Pancreas (tissue), 10 donors: ENCODE results near the gene HELZ. TPM values are rescaled to one million over a fixed set of nuclear protein-coding genes. Genes with fewer than 3 reads are reported as not detected.
"Not testable (repeated sequence)": the region's sequence is repeated elsewhere in the genome, so short reads cannot be mapped to it uniquely, and the experiment has no call there.

Source experiments
- ATAC-seq, 4 donors: fragments of 200-7000 bp; cut with Tn5 transposase; one replicate each; pipeline versions ENCODE4 v1.8.0 to v1.9.1; 2020; ENCODE audit warnings: mild to moderate bottlenecking in 4 of 4, moderate library complexity in 4 of 4
- DNase-seq, 6 donors: peaks; one replicate each; pipeline ENCODE4 v3.0.0-alpha.2; 2020
- FAIRE-seq: peaks from 2 replicates; lab custom pipeline; 2012; peaks lifted over from hg19 to GRCh38; lab: Jason Lieb, UNC
- H3K27ac ChIP-seq, 4 donors: fragments of 200-600 bp; sonication (generic); 1 replicate in 3 of 4; 2 replicates in 1 of 4; pipeline versions ENCODE4 v1.5.0 to v1.8.0; 2020
- H3K27me3 ChIP-seq, 4 donors: fragments of 200-600 bp; one replicate each; pipeline ENCODE4 v1.8.0; 2021
- H3K36me3 ChIP-seq, 3 donors: fragments of 200-600 bp; sonication (generic) in 1 of 3; one replicate each; pipeline versions ENCODE4 v1.5.0 to v1.8.0; 2020 to 2021
- H3K4me1 ChIP-seq, 3 donors: fragments of 200-600 bp; one replicate each; pipeline ENCODE4 v1.8.0; 2021
- H3K4me3 ChIP-seq, 4 donors: fragments of 200-600 bp; sonication (generic) in 2 of 4; one replicate each; pipeline versions ENCODE4 v1.5.0 to v1.8.0; 2020 to 2021
- H3K9me3 ChIP-seq, 4 donors: fragments of 200-600 bp; one replicate each; pipeline ENCODE4 v1.8.0; 2021
- WGBS, 2 donors: extraction: QIAGEN DNeasy Blood & Tissue Kit; methylation state at CpG; one replicate each; pipeline ENCODE4 v1.1.7; 2013; 5-methylcytosine and 5-hydroxymethylcytosine counted together
- intact Hi-C, 3 donors: fragments of 100-400 bp; cut with DNase I; formaldehyde crosslinking; loops; one replicate each; pipeline versions ENCODE4 v1.11.1 to v1.14.2; 2022
- polyA plus RNA-seq, 2 donors: library from polyadenylated mRNA; stranded (reverse); fragments of 200-250 nt; gene quantifications; one replicate each; pipeline ENCODE4 v1.2.3, GENCODE V29; 2013
- total RNA-seq, 6 donors: library from RNA; stranded (reverse); fragmentation: NEBNext Ultra II Directional in 4 of 6; extraction: Animal tissue kit (Norgen Biotek cat#: 25700) in 4 of 6; gene quantifications; one replicate each; pipeline versions ENCODE4 v1.2.1 to v1.2.4, GENCODE V29; 2021 to 2023
- TF ChIP-seq, protein P1 (sequence below), 4 donors: fragments of 200-600 bp; sonication (generic) in 3 of 4; IDR thresholded peaks; one replicate each; pipeline versions ENCODE4 v1.5.0 to v1.8.0; 2021; ENCODE audit warnings: antibody characterized with exemption in 4 of 4
- donor health status: healthy with polysubstance abuse.
- donor health status: DM: no; HTN: no; CAD: no; lungs with moderate emphysema.
- donor health status: DM: no; HTN: no; CAD: no.
- donor health status: control.
- donor health status: control.
- donor health status: Bipolar disorder and iron deficiency.
- donor health status: DM: yes; HTN: yes; CAD: no.
- donor health status: DM: no; HTN: no; CAD: no.
- donor health status: DM: no; HTN: no; CAD: no.
- donor health status: DM: yes; HTN: yes; CAD: no.

HELZ gene
- total and polyA plus RNA-seq, 8 donors = 4.1 to 36.6 (median 23.9) TPM

DNA sequence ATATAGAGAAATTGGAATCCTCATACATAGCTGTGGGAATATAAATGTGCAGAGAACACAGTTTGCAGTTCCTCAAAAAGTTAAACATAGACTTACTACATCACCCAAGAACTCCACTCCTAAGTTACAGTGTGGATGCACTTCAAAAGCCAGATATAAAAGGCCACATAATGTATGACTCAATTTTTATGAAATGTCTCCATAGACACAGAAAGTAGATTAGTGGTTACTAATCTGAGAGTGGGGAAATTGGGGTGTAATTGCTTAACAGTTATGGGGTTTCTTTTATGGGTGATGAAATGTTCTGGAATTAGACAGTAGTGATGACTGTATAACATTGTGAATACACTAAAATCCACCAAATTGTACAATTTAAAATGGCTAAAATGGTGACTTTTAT, 139.8 kb downstream of the HELZ start:
- H3K4me1 ChIP-seq = peaks cover 0 to 11% (median 8%) of the 10 kb centered on the region in 3 donors
- H3K36me3 ChIP-seq = peaks cover 0 to 38% (median 13%) of the 10 kb centered on the region in 3 donors
- no peak for DNase-seq
- H3K27ac ChIP-seq = no peak overlapping the region
- intact Hi-C loops = no loop called here
- no peak overlapping the region for H3K4me3 ChIP-seq
- H3K9me3 ChIP-seq = no peaks in the 10 kb centered on the region
- H3K27me3 ChIP-seq = no peaks in the 10 kb centered on the region
- FAIRE-seq = no peak
- TF ChIP-seq, protein P1, sequence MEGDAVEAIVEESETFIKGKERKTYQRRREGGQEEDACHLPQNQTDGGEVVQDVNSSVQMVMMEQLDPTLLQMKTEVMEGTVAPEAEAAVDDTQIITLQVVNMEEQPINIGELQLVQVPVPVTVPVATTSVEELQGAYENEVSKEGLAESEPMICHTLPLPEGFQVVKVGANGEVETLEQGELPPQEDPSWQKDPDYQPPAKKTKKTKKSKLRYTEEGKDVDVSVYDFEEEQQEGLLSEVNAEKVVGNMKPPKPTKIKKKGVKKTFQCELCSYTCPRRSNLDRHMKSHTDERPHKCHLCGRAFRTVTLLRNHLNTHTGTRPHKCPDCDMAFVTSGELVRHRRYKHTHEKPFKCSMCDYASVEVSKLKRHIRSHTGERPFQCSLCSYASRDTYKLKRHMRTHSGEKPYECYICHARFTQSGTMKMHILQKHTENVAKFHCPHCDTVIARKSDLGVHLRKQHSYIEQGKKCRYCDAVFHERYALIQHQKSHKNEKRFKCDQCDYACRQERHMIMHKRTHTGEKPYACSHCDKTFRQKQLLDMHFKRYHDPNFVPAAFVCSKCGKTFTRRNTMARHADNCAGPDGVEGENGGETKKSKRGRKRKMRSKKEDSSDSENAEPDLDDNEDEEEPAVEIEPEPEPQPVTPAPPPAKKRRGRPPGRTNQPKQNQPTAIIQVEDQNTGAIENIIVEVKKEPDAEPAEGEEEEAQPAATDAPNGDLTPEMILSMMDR (IDR thresholded peaks at IDR 0.05) = no peak
- peak in 3 of 4 donors; percentile 15 to 67 (median 37) for ATAC-seq

DNA sequence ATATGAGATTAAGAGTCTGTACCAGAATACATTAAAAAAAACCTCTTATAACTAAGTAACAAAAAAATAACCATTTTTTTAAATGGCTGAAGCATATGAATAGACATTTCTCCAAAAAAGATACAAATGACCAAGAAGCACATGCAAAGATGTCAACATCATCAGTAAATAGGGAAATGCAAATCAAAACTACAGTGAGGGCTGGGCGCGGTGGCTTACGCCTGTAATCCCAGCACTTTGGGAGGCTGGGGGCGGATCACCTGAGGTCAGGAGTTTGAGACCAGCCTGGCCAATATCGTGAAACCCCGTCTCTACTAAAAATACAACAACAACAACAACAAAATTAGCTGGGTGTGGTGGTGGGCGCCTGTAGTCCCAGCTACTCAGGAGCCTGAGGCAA, 140.4 kb downstream of the HELZ start:
- peaks cover 0 to 33% (median 13%) of the 10 kb centered on the region in 3 donors for H3K36me3 ChIP-seq
- ATAC-seq, DNase-seq, H3K4me3 ChIP-seq, FAIRE-seq, H3K27ac ChIP-seq, H3K9me3 ChIP-seq, H3K27me3 ChIP-seq, intact Hi-C loops: not testable (repeated sequence)
- peaks cover 0 to 11% (median 8%) of the 10 kb centered on the region in 3 donors for H3K4me1 ChIP-seq
- WGBS, 2 donors = 95 to 99% methylated on average over 7 of the region's 7 CpGs

DNA sequence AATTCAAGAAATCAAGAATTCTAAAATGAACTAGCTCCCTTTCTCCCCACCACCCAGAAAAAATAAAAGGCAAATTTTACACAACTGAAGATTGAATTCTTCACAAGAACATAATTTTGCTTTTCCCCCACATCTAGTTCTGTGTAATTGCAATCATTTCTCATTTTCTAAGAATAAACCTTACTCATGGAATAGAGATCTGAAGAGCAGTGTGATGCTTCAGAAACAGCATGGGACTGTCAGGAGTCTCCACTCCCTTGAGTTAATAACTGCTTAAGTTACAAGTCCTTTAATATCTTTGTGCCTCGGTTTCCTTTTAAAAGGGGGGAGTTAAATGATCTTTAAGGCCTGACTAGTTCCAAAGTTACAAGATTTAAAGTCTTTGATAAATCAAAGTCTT, 147.0 kb downstream of the HELZ start:
- WGBS, 2 donors = 94 to 97% methylated on average over 1 of the region's 1 CpG

DNA sequence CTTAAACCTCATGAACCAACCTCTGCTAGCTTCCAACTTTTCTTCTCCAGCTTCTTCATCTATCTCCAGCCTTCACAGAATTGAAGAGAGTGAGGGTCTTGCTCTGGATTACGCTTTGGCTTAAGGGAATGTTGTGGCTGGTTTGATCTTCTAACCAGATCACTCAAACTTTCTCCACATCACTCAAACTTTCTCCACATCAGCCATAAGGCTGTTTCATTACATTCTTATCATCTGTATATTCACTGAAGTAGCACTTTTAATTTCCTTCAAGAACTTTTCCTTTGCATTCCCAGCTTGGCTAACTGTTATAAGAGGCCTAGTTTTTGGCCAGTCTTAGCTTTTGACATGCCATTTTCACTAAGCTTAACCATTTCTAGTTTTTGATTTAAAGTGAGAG, 148.4 kb downstream of the HELZ start:
- DNase-seq (no peak), ATAC-seq (no peak), FAIRE-seq (no peak)
- Histone ChIP-seq H3K4me1 (peaks cover 0 to 5% (median 5%) of the 10 kb centered on the region in 3 donors), H3K27me3 (no peaks in the 10 kb centered on the region), H3K4me3 (no peak overlapping the region), H3K36me3 (no peaks in the 10 kb centered on the region), H3K9me3 (no peaks in the 10 kb centered on the region), H3K27ac (no peak overlapping the region)
- intact Hi-C loops = no loop called here
- WGBS, 2 donors = 98 to 100% methylated on average over 1 of the region's 1 CpG
- TF ChIP-seq, protein P1 (IDR thresholded peaks at IDR 0.05) = no peak

More for the DNA sequence above, 147.0 kb downstream of the HELZ start:
- no peak overlapping the region for H3K27ac ChIP-seq
- no peaks in the 10 kb centered on the region for H3K9me3 ChIP-seq
- no peak for FAIRE-seq
- H3K27me3 ChIP-seq = no peaks in the 10 kb centered on the region
- no peak overlapping the region for H3K4me3 ChIP-seq
- intact Hi-C loops = no loop called here
- ATAC-seq = no peak
- no peaks in the 10 kb centered on the region for H3K36me3 ChIP-seq
- peaks cover 0 to 13% (median 11%) of the 10 kb centered on the region in 3 donors for H3K4me1 ChIP-seq
- no peak for DNase-seq
- TF ChIP-seq, protein P1 (IDR thresholded peaks at IDR 0.05) = no peak

DNA sequence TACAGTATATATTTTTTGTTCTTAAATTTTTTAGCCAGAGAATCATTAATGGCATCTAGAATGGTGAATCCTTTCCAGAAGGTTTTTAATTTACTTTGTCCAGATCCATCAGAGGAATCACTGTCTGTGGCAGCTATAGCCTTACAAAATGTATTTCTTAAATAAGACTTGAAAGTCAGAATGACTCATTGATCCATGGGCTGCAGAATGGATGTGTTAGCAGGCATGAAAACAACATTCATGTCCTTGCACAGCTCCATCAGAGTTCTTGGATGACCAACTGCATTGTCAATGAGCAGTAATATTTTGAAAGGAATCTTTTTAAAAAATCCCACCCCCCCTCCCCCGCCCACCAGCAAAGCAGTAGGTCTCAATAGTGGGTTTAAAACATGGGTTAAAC, 149.2 kb downstream of the HELZ start:
- H3K4me3 ChIP-seq = no peak overlapping the region
- DNase-seq (no peak), FAIRE-seq (no peak), ATAC-seq (no peak)
- H3K36me3 ChIP-seq = no peaks in the 10 kb centered on the region
- H3K4me1 ChIP-seq = peaks cover 0 to 5% (median 5%) of the 10 kb centered on the region in 3 donors
- 96 to 100% methylated on average over 1 of the region's 1 CpG for WGBS, 2 donors
- no peak overlapping the region for H3K27ac ChIP-seq
- H3K9me3 ChIP-seq = no peaks in the 10 kb centered on the region
- no peaks in the 10 kb centered on the region for H3K27me3 ChIP-seq
- TF ChIP-seq, protein P1 (IDR thresholded peaks at IDR 0.05) = no peak
- intact Hi-C loops = no loop called here

DNA sequence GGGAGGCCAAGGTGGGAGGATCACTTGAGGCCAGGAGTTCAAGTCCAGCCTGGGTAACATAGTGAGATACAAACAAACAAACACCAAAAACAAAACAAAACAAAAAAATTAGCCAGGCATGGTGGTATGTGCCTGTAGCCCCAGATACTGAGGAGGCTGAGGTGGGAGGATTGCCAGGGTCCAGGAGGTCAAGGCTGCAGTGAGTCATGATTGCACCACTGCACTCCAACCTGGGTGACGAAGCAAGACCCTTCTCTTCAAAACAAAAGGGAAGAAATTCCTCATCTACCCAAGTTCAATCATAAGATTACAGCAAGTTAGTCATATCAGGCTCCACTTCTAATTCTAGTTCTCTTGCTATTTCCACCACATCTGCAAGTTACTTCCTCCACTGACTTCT, 149.7 kb downstream of the HELZ start:
- DNase-seq = peak in 3 of 6 donors; percentile 25 to 36 (median 34)

More for the DNA sequence above, 149.7 kb downstream of the HELZ start:
- 32 to 83% methylated on average over 1 of the region's 1 CpG for WGBS, 2 donors
- ATAC-seq = peak in 2 of 4 donors; percentile 38 to 41
- intact Hi-C loops, H3K27me3 ChIP-seq, H3K4me1 ChIP-seq, H3K27ac ChIP-seq, H3K9me3 ChIP-seq, H3K4me3 ChIP-seq, FAIRE-seq, H3K36me3 ChIP-seq: not testable (repeated sequence)
